Measurements from ENCODE around the gene CAMK4.

- TF ChIP-seq ZBTB40 (IDR thresholded peaks at IDR 0.05), result no peak
- no peak for TF ChIP-seq ZBTB40 (CRISPR knock-in tag; IDR thresholded peaks at IDR 0.05)
- TF ChIP-seq CREB1 (IDR thresholded peaks at IDR 0.05), result no peak
- TF ChIP-seq CREB1 (CRISPR knock-in tag; IDR thresholded peaks at IDR 0.05), result no peak
- TF ChIP-seq CTCF (IDR thresholded peaks at IDR 0.05 in 2 of 3, conservative IDR thresholded peaks at IDR 0.05 in 1 of 3; ENCODE audit: insufficient read depth in 2 of 3, low read depth in 1 of 3, low read length in 3 of 3), result no peak
- no peak for TF ChIP-seq TCF15 (CRISPR knock-in tag; IDR thresholded peaks at IDR 0.05)
- no peak for TF ChIP-seq EP300 (IDR thresholded peaks at IDR 0.05; ENCODE audit: low read length)
- no peak for TF ChIP-seq PRDM10 (IDR thresholded peaks at IDR 0.05; ENCODE audit: partially characterized antibody)
- TF ChIP-seq CLOCK (CRISPR knock-in tag; IDR thresholded peaks at IDR 0.05; ENCODE audit: borderline replicate concordance), result no peak
These were observed 84.8 kb downstream of the CAMK4 start for GRCh38 chr5:111308951-111309350.
